Activated gamma-delta T cell (primary cell): ENCODE data around the gene TEX2.
"Not testable (repeated sequence)": the region's sequence is repeated elsewhere in the genome, so short reads cannot be mapped to it uniquely, and the experiment has no call there.

Experiments used
- DNase-seq: peaks from one replicate; lab custom pipeline; 2025; lab: John Stamatoyannopoulos, UW

Gene TEX2

GRCh38 chr17:64182325-64183012 is 80.6 kb downstream of the TEX2 start:
- no peak for DNase-seq

DNA sequence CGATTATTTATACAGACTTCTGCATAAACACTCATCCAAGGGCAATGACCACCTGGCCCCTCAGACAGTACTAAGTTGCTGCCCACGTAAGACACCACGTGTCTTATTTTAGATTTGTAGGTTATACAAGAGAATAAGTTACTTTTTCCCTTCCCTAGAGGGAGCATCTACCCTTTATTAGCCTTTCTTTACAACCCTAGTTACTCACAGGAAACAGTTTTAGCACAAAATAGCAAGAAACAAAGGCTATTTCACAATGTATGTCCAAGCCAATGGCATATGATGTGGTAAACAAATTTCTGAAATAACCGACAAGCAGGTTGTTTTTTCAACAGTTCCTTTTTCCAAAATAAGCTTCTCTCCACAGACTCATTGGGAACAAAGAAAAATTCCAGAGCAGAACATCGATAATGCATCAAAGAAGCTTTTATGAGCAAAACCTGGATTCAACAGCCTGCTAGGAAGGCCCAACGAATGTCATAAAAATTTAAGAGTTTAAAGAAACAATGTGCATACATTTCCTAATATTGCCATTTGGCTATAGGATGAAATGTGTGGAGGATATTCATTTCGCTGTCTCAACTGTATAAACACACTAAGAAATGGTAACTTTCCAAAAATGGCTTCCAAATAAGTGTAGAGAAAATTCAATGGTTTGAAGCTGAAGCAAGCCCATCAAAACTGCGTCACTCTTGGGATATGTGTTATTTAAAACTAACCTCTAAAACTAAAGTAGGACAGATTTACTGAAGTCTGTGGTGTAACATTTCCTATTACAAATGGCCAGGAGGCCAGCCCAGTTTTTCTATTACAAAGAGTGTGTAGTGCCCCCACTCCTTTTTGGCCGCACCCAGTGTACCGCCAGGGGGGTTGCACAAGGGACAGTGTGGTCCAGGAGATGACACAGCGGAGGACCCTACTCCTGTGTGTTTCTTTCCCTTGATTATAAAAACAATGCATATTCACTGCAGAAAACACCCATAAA is 82.7 kb downstream of the TEX2 start:
- no peak for DNase-seq

- not testable (repeated sequence) for DNase-seq
Observed at GRCh38 chr17:64179024-64179423, 84.0 kb downstream of the TEX2 start.

GRCh38 chr17:64178011-64178825 is 84.8 kb downstream of the TEX2 start:
- no peak for DNase-seq

DNA sequence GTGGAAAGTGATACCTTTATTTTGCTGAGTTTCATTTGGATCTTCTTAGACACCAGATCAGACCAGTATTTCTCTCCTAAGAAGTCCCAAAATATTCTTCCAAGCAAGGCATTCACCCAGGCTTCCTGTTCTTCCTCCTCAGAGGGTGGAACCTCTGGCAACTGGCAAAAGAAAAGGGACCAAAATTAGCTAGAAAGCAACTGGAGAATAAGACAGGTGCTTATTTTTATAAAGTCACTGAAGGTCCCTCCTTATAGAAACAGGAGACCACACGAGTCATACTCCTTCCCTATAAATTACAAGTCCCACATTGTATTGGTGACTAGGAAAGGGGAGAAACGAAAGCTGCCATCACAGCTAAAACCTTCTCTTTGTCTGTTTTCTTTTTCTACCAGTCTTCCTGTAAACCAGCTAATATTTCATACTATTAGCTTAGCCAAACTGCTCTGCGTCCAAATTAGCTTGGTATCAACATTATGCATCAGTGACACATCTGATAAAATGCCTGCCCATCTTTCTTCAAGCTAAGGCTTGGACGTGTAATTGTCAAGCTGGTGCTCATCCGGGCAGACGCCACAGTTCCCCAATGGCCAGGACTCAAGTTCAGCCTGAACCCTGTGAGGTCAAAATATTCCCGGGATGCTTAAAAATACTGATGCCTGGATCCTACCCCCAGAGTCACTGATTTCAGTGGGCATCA is 85.6 kb downstream of the TEX2 start:
- DNase-seq, result no peak

DNA sequence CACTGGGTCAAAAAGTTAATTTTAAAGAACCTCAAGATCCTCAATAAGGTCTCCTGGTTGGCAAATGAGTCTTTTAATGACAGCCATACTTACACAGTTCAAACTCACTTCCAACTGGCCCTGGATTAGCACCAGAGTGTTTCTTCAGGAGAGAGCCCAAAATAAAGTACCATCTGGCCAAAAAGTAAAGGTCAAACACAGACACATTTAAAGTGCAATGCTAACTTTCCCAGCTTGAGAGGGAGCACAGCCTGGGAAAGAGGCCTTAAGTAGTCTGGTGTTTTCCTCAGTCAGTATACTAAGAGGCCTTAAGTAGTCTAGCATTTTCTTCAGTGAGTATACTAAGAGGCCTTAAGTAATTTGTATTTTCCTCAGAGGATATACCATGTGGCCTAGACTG is 86.5 kb downstream of the TEX2 start:
- no peak for DNase-seq

- DNase-seq, result no peak
Observed at GRCh38 chr17:64174686-64175456, 88.2 kb downstream of the TEX2 start.

GRCh38 chr17:64173646-64174045 is 89.4 kb downstream of the TEX2 start:
- DNase-seq, result no peak

DNA sequence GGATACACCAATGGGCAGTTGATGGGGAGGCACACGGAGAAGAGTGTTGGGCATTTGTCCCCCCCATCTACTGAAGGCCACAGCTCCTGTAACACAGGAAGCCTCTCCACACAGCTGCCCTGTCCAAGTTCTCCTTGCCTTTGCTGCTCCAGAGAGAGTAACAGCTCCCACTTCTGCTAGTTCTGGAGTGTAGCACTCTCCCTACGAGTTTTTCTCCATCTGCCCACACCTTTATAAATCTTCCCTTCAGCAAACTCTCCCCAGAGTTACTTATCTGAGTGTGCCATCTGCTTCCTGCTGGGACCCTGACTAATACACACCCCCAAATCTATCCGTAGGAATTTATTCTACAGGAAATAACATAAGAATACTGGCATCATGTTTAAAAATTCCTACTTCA is 90.5 kb downstream of the TEX2 start:
- no peak for DNase-seq

DNA sequence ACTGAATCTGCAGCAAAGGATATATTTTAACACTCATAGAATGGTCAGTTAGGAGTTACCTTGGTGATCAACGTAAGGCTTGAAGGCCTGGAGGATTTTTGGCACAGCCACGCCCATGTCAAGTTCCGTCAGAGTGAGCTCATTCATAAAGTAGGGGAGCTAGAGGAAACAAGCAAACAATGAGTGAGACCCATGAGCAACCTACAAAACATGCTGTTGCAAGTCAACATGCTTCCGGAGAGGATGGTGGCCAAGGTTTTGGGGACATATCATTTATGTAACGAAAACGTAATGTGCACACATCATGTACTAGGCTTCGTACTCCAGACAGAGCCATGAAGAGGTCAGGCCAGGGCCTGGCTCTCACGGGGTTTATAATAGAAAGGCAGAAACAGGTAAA is 92.0 kb downstream of the TEX2 start:
- no peak for DNase-seq

- DNase-seq, result no peak
Observed at GRCh38 chr17:64170286-64170685, 92.8 kb downstream of the TEX2 start.

DNA sequence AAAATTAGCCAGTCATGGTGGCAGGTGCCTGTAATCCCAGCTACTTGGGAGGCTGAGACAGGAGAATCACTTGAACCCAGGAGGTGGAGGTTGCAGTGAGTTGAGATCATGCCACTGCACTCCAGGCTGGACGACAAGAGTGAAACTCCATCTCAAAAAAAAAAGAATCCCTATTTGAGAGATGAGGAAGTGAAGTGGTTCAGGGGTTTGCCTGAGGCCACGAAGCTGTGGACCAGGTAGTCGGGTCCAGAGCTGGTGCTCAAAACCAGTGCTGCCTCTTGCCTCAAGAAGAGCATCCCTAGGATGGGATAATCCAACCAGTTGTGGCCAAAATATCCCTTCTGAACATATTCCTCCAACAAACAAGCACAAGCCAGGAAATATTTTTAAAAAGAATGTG is 95.4 kb downstream of the TEX2 start:
- DNase-seq, result not testable (repeated sequence)

GRCh38 chr17:64166876-64167275 is 96.2 kb downstream of the TEX2 start:
- DNase-seq, result no peak

GRCh38 chr17:64165347-64165746 is 97.7 kb downstream of the TEX2 start:
- no peak for DNase-seq

DNA sequence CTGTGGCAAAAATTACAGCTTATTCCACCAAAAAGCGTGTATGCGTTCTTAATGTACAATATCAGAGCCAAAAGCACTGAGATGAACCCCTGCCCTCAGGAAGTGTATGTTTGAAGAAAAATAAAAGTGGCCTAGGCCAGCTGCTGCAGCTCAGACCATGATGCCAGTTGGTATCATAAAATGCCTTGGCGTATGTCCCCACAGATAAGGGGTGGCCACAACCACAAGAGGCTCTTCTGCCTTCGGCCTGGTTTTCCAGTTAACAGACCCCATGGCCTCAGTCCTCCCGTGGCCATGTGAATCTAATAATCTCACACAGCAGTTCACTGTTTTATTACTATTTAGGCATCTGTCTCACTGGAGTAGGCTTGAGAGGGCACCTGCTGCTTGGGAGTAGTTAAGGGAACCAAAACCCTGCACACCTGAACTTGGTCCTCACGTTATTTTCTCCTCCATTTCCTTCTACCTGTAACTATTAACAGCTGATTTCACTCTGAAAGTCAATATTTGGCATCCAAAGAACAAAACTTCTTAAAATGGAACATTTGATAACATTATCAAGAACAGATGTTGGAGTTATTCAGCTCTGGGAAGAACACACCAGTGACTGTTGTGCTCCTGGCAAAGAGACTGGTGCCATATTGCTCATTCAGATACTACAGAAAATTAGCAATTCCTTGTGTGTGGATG is 98.3 kb downstream of the TEX2 start:
- no peak for DNase-seq

DNA sequence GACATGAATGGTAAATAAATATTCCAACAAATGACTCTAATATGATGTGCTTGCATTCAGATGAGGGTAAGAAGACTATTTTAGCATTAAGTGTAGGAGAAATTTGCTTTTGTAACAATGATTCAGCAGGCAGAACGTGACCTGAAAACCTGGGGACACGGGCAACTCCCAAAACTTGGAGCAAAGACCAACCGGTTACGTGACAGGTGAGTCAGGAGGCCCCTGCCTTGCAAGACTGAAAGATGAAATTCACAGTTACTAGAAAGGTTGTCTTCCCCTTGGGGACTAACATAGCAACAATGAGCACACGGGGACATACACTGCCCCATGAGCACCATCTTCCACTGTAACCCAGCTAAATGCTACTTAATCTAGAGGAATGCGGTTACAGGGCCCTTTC is 99.6 kb downstream of the TEX2 start:
- no peak for DNase-seq

DNA sequence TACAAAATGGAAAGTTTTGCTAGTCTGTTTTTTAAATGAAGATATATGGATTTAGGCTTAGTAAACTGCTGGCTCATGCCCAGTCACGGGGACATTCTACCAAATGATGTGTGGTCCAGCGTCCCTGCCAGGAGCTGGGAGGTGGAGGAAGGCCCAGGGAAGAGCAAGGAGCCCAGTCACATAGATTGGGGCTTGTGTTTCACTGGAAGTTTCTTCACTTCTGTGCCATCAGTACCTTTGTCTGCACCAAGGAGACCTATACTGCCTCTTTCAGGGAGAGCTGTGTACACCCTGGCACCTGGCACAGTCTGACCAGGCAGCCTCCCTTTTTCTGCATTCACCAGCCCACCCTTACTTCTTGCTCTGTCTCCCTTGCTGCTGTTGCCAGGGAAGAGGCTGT is 100.5 kb downstream of the TEX2 start:
- DNase-seq, result no peak

DNA sequence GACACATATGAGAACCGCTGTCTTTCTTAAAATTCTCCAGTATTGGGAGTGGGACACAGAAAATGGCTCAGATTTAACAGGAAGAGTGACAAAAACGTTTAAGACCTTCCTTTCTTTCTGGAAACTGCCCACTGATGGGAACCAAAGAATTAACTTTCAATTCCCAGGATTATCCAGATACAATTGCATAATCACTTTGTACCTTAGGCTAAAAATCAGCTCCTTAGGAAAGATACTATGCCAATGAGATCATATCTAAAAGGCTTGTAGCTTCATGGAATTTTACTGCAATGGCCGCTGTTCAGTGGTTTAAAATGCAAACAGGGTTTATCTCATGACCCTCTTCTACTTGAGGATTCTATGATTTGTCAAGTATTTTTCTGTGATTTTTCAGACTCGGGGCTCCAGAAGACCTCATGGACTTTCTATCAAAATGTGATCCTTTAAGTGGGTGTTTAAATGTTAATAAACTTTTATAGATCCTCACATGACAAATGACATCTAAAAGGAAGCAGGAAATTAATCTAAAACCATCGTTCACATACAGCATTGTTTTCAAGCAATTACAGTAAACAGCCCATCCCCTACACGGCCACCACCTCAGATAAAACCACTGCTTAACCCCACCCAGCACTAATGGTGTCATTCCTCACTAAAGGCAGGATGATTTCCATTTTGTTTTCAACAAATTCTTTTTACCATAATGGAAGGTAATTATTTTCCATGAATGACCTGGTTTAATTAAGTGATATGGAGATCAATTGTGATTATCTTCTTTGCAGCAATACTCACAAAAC is 101.5 kb downstream of the TEX2 start:
- DNase-seq, result no peak

GRCh38 chr17:64160378-64160777 is 102.7 kb downstream of the TEX2 start:
- DNase-seq, result no peak
